NB4 (cell line): ENCODE results near the gene CCDC85C.

ENCODE experiments used
- CTCF ChIP-seq: IDR thresholded peaks from one replicate; pipeline ENCODE4 v1.5.1; 2012; ENCODE audit warnings: low read depth, low read length
- POLR2A ChIP-seq: IDR thresholded peaks from 2 replicates; pipeline ENCODE4 v1.6.1; 2011; ENCODE audit warnings: mild to moderate bottlenecking; ENCODE audit not compliant: insufficient read length; ENCODE audit errors: extremely low read depth

DNA sequence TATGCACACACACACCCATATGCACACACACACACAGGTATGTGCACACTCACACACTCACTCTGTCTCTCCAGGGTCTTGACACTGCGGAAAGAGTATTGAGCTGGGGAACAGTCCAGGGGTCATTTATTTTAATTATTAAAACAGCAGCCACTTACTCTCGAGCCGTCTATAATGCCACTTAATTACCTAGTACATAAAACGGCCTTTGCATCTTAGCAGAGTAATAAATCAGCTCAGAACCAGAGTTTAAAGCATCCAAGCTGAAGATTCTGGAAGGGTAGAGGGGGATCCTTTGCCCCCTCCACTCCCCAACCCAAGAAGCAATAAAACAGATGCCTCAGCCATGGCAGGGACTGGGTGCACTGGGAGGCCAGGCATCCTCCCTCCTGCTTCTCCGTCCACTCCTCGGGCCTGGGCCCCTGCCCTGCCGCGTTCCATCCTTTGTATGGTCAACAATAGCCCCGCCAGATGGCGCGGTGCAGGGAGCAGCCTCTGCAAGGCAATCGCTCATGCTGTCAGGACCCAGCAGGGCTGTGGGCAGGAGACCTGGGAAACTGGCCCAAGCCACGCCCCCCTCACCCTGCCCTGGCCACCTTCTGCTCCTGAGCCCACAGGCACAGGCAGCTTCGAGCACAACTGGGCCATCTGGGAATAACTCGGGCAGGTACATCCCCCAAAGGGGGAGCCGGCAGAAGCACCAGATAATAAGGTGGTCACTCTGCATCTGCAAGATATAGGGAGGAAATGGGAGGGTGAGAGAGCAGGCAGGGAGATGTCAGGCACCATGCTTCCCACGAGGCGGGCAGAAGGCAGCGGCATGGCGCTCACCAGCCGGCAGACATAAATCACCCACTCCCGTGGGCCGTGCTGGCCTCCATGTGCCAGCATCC is 40.9 kb downstream of the CCDC85C start:
- TF ChIP-seq POLR2A (no peak), CTCF (no peak)
